SJCRH30 (cell line): ENCODE data around the gene UQCC2. TPM values are rescaled to one million over a fixed set of nuclear protein-coding genes. Genes with fewer than 3 reads are reported as not detected.

ENCODE experiments used
- DNase-seq, 2 experiments: peaks; one replicate each; pipeline ENCODE4 v3.0.0-alpha.2; 2015 to 2020
- H3K27ac ChIP-seq: fragments of 250-450 bp; sonication (Bioruptor Pico); 2 replicates; pipeline ENCODE4 v1.5.1; 2020; ENCODE audit warnings: mild to moderate bottlenecking, moderate library complexity
- H3K27me3 ChIP-seq: fragments of 250-450 bp; sonication (Bioruptor Pico); 2 replicates; pipeline ENCODE4 v1.5.1; 2020; ENCODE audit warnings: mild to moderate bottlenecking, moderate library complexity
- H3K36me3 ChIP-seq: fragments of 250-450 bp; sonication (Bioruptor Pico); 2 replicates; pipeline ENCODE4 v1.5.1; 2020; ENCODE audit warnings: mild to moderate bottlenecking, moderate library complexity
- H3K4me1 ChIP-seq: fragments of 250-450 bp; sonication (Bioruptor Pico); 2 replicates; pipeline ENCODE4 v1.5.1; 2020; ENCODE audit warnings: mild to moderate bottlenecking, moderate library complexity
- H3K4me3 ChIP-seq: fragments of 250-450 bp; sonication (Bioruptor Pico); 2 replicates; pipeline ENCODE4 v1.5.1; 2020; ENCODE audit warnings: mild to moderate bottlenecking, moderate library complexity
- H3K9me3 ChIP-seq: fragments of 250-450 bp; sonication (Bioruptor Pico); replicated peaks from 2 replicates; pipeline ENCODE4 v1.5.1; 2020; ENCODE audit warnings: mild to moderate bottlenecking, moderate library complexity
- total RNA-seq: library from RNA; depleted of rRNA; stranded (reverse); fragments of >200 nt; shearing (Covaris generic); gene quantifications from 2 replicates; pipeline ENCODE4 v1.2.3, GENCODE V29; 2014

Gene UQCC2
- total RNA-seq, 1 experiment from 2014 or later = 30.7 TPM

- Histone ChIP-seq H3K9me3 (no peaks in the 10 kb centered on the region), H3K4me3 (no peak overlapping the region), H3K36me3 (no peaks in the 10 kb centered on the region), H3K27ac (no peak overlapping the region), H3K27me3 (no peaks in the 10 kb centered on the region), H3K4me1 (peaks cover 2% of the 10 kb centered on the region; the same call in 1 of the 2 replicates)
- no peak for DNase-seq
Observed at GRCh38 chr6:33678233-33678931, 33.1 kb downstream of the UQCC2 start.

DNA sequence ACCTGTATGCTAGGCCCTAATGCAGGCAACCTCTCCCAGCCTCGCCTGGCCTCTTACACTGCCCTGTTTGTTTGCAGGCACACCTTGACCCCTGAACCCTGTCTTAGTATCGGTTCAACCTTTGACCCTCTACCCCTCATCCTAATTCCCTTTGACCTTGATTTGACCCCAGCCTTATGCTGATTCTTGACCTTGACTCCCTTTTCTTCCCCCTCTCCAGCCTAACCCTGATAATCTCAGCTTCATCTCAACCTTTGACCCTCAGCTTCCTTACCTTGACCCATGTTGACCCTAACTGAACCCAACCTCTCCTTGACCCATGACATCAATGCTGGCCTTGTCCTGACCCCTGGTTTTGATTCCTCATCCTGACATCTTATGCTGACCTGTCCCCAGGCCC, 33.8 kb downstream of the UQCC2 start:
- peaks cover 7% of the 10 kb centered on the region for H3K4me1 ChIP-seq
- no peak overlapping the region for H3K4me3 ChIP-seq
- H3K9me3 ChIP-seq = no peaks in the 10 kb centered on the region
- DNase-seq = no peak
- no peak overlapping the region for H3K27ac ChIP-seq
- H3K36me3 ChIP-seq = no peaks in the 10 kb centered on the region
- no peaks in the 10 kb centered on the region for H3K27me3 ChIP-seq

DNA sequence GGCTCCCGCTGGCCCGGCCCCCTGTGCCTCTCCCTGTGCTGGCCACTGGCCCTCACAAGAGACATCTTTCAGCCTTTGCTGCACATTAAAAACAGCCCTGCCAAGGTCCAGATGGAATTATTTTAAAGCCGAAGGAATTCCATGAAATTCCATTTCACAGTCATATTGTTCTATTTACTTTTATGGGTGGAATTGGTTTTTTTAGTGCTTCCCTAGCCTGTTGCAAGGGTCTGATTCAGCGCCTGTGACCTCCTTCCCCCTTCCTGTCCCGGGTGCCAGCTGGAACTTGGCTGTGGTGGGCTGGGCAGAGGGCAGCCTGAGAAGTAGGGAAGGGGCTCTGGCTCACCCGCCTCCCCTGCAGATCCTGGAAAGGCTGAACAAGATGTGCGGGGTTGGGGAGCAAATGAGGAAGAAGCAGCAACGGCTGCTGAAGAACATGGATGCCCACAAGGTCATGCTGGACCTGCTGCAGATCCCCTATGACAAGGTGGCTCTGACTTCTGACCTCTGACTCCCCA, 34.3 kb downstream of the UQCC2 start:
- peaks cover 7% of the 10 kb centered on the region for H3K4me1 ChIP-seq
- H3K27me3 ChIP-seq = no peaks in the 10 kb centered on the region
- no peak overlapping the region for H3K27ac ChIP-seq
- H3K4me3 ChIP-seq = no peak overlapping the region
- H3K36me3 ChIP-seq = no peaks in the 10 kb centered on the region
- no peak for DNase-seq
- H3K9me3 ChIP-seq = no peaks in the 10 kb centered on the region

GRCh38 chr6:33676416-33677142, 34.9 kb downstream of the UQCC2 start:
- Histone ChIP-seq H3K27ac (no peak overlapping the region), H3K27me3 (no peaks in the 10 kb centered on the region), H3K4me1 (peaks cover 7% of the 10 kb centered on the region), H3K36me3 (no peaks in the 10 kb centered on the region), H3K4me3 (no peak overlapping the region), H3K9me3 (no peaks in the 10 kb centered on the region)
- no peak for DNase-seq

- Histone ChIP-seq H3K27me3 (no peaks in the 10 kb centered on the region), H3K9me3 (no peaks in the 10 kb centered on the region), H3K27ac (no peak overlapping the region), H3K4me1 (peaks cover 7% of the 10 kb centered on the region), H3K36me3 (no peaks in the 10 kb centered on the region), H3K4me3 (no peak overlapping the region)
- no peak for DNase-seq
Observed at GRCh38 chr6:33675968-33676367, 35.5 kb downstream of the UQCC2 start.

DNA sequence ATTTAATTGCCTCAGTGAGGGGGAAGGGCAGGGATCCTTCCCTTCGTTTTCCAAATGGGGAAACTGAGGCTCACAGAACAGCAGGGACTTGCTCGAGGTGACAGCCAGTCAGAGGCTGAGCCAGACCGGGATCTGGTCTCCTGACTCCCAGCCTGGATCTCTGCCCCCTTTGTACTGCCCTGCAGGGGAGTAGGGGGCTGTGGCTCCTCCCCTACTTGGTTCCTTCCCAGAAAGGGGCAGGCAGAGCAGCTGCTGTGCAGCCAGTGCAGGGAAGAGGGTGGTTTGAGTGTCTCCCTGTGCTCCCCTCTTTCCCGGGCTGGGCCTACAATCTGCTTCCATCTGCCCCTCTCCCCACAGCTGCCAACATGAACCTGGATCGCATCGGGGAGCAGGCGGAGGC, 37.6 kb downstream of the UQCC2 start:
- no peaks in the 10 kb centered on the region for H3K9me3 ChIP-seq
- H3K27ac ChIP-seq = no peak overlapping the region
- H3K4me3 ChIP-seq = no peak overlapping the region
- no peaks in the 10 kb centered on the region for H3K36me3 ChIP-seq
- peaks cover 7% of the 10 kb centered on the region for H3K4me1 ChIP-seq
- peak in 1 of 2 experiments; percentile 24 for DNase-seq
- no peaks in the 10 kb centered on the region for H3K27me3 ChIP-seq

- H3K4me1 ChIP-seq = peaks cover 7% of the 10 kb centered on the region
- H3K36me3 ChIP-seq = no peaks in the 10 kb centered on the region
- peak; percentile 76 to 77 for DNase-seq
- no peak overlapping the region for H3K4me3 ChIP-seq
- no peaks in the 10 kb centered on the region for H3K27me3 ChIP-seq
- H3K27ac ChIP-seq = no peak overlapping the region
- no peaks in the 10 kb centered on the region for H3K9me3 ChIP-seq
Observed at GRCh38 chr6:33672808-33673207, 38.7 kb downstream of the UQCC2 start.

DNA sequence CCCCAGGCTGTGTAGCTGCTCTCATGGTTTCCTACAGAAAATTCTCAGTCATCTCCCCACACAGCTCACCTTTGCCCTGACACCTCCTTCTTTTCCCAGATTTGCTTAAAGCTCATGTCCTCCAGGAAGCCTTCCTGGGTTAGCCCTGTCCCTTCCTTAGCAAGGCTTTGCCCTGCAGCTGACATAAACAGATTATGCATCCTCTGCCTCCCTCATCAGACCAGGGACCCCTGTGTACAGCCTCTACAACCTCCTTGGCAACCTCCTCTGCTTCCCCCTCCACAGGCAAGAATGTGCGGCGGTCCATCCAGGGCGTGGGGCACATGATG, 39.8 kb downstream of the UQCC2 start:
- Histone ChIP-seq H3K27ac (no peak overlapping the region), H3K4me1 (peaks cover 7% of the 10 kb centered on the region), H3K4me3 (no peak overlapping the region), H3K27me3 (no peaks in the 10 kb centered on the region), H3K9me3 (no peaks in the 10 kb centered on the region), H3K36me3 (no peaks in the 10 kb centered on the region)
- no peak for DNase-seq

GRCh38 chr6:33670971-33671743, 40.3 kb downstream of the UQCC2 start:
- no peak overlapping the region for H3K27ac ChIP-seq
- no peak for DNase-seq
- H3K9me3 ChIP-seq = no peaks in the 10 kb centered on the region
- H3K36me3 ChIP-seq = no peaks in the 10 kb centered on the region
- H3K27me3 ChIP-seq = no peaks in the 10 kb centered on the region
- H3K4me1 ChIP-seq = peaks cover 7% of the 10 kb centered on the region
- no peak overlapping the region for H3K4me3 ChIP-seq

- DNase-seq = no peak
- Histone ChIP-seq H3K4me3 (no peak overlapping the region), H3K9me3 (no peaks in the 10 kb centered on the region), H3K27ac (no peak overlapping the region), H3K4me1 (peaks cover 7% of the 10 kb centered on the region), H3K36me3 (no peaks in the 10 kb centered on the region), H3K27me3 (no peaks in the 10 kb centered on the region)
Observed at GRCh38 chr6:33670086-33670660, 41.3 kb downstream of the UQCC2 start.

GRCh38 chr6:33668914-33669313, 42.6 kb downstream of the UQCC2 start:
- H3K27me3 ChIP-seq = no peaks in the 10 kb centered on the region
- H3K4me1 ChIP-seq = peaks cover 7% of the 10 kb centered on the region
- no peaks in the 10 kb centered on the region for H3K36me3 ChIP-seq
- H3K9me3 ChIP-seq = no peaks in the 10 kb centered on the region
- DNase-seq = no peak
- H3K4me3 ChIP-seq = no peak overlapping the region
- H3K27ac ChIP-seq = no peak overlapping the region

GRCh38 chr6:33668328-33668727, 43.2 kb downstream of the UQCC2 start:
- no peaks in the 10 kb centered on the region for H3K36me3 ChIP-seq

DNA sequence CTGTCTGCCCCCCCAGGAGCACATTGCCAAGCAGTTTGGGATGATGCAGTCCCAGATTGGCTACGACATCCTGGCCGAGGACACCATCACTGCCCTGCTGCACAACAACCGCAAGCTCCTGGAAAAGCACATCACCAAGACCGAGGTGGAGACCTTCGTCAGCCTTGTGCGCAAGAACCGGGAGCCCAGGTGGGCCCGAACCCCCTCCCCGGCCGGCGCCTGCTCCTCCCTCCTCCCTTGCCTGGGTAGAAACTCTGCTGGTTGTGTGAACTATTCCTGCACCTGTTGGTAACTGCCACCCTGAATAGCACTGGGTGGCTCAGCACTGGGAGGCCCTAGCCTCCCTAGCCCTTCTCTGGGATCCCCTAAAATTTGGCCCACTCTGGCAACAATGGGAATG, 43.7 kb downstream of the UQCC2 start:
- no peak for DNase-seq
- Histone ChIP-seq H3K4me1 (no peaks in the 10 kb centered on the region), H3K9me3 (no peaks in the 10 kb centered on the region), H3K4me3 (no peak overlapping the region), H3K36me3 (no peaks in the 10 kb centered on the region), H3K27ac (no peak overlapping the region), H3K27me3 (no peaks in the 10 kb centered on the region)

More at GRCh38 chr6:33668328-33668727, 43.2 kb downstream of the UQCC2 start:
- DNase-seq = no peak
- H3K27ac ChIP-seq = no peak overlapping the region
- H3K4me3 ChIP-seq = no peak overlapping the region
- H3K9me3 ChIP-seq = no peaks in the 10 kb centered on the region
- H3K4me1 ChIP-seq = peaks cover 5% of the 10 kb centered on the region
- no peaks in the 10 kb centered on the region for H3K27me3 ChIP-seq

DNA sequence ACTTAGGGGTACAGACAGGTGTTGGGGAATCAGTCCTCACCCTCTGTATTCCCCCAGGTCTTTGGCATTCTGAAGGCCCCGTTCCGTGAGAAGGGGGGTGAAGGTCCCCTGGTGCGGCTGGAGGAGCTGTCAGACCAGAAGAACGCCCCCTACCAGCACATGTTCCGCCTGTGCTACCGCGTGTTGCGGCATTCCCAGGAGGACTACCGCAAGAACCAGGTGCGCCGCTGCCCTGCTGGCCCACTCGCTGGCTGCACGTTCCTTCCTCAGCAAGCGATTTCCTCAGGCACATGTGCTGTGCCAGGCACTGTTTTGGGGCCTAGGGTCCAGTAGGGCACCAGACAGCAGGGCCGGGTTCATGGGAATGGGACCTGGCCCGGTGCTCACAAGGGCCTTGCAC, 44.4 kb downstream of the UQCC2 start:
- Histone ChIP-seq H3K36me3 (no peaks in the 10 kb centered on the region), H3K4me1 (no peaks in the 10 kb centered on the region), H3K27me3 (no peaks in the 10 kb centered on the region), H3K9me3 (no peaks in the 10 kb centered on the region), H3K27ac (no peak overlapping the region), H3K4me3 (no peak overlapping the region)
- DNase-seq = no peak

DNA sequence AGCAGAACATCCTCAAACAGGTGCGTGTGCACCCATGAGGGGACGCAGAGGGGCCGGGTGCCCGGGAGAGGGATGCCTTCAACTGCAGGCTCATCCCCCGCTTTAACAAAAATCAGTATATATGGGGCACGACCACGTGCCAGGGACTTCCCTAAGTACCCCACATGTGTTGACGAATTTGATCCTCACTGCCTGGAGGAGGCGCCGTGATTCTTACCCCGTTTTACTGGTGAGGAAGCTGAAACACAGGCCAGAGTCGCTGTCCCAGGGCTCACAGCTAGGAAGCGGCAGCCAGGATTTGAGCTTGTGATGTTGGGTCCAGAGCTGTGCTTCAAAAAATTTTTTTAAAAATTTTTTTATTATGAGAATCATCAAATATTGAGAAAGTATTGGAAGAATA, 45.5 kb downstream of the UQCC2 start:
- no peak overlapping the region for H3K27ac ChIP-seq
- no peaks in the 10 kb centered on the region for H3K9me3 ChIP-seq
- no peaks in the 10 kb centered on the region for H3K36me3 ChIP-seq
- no peak for DNase-seq
- no peak overlapping the region for H3K4me3 ChIP-seq
- no peaks in the 10 kb centered on the region for H3K4me1 ChIP-seq
- no peaks in the 10 kb centered on the region for H3K27me3 ChIP-seq
